ENCODE data around the gene APEH.

GRCh38 chr3:49706456-49707112, 32.4 kb downstream of the APEH start:
- TF ChIP-seq POLR2A (IDR thresholded peaks at IDR 0.05; ENCODE audit: low read length) = no peak
- no peak for TF ChIP-seq GATA1 (IDR thresholded peaks at IDR 0.05; ENCODE audit: low read depth, low read length)

Measured in erythroblast (primary cell).